LNCAP (cell line): ENCODE data around the gene NKX6-2.

Source experiments
- CTCF ChIP-seq: fragments of 450-650 bp; IDR thresholded peaks from 2 replicates; pipeline ENCODE4 v1.5.1; 2017; ENCODE audit warnings: mild to moderate bottlenecking

Gene NKX6-2

GRCh38 chr10:132748545-132749370 is 37.2 kb downstream of the NKX6-2 start:
- TF ChIP-seq CTCF, result no peak

GRCh38 chr10:132748135-132748534 is 37.8 kb downstream of the NKX6-2 start:
- no peak for TF ChIP-seq CTCF

- no peak for TF ChIP-seq CTCF
Measured at GRCh38 chr10:132746801-132747625, 38.9 kb downstream of the NKX6-2 start.

- TF ChIP-seq CTCF, result no peak
Measured at GRCh38 chr10:132746386-132746785, 39.6 kb downstream of the NKX6-2 start.

GRCh38 chr10:132745971-132746370 is 40.0 kb downstream of the NKX6-2 start:
- TF ChIP-seq CTCF, result no peak

GRCh38 chr10:132745511-132745910 is 40.4 kb downstream of the NKX6-2 start:
- TF ChIP-seq CTCF, result no peak

- TF ChIP-seq CTCF, result no peak
Measured at GRCh38 chr10:132744839-132745238, 41.1 kb downstream of the NKX6-2 start.
